Astrocyte of the cerebellum (primary cell): ENCODE results near the gene GPR160.

Source experiments
- DNase-seq: peaks from one replicate; pipeline ENCODE4 v3.0.0-alpha.2; 2011; ENCODE audit warnings: low read depth
- H3K4me3 ChIP-seq: 2 replicates; pipeline ENCODE4 v1.5.1; 2011; ENCODE audit warnings: mild to moderate bottlenecking, low read depth, low read length, moderate library complexity
- in situ Hi-C: cut with HindIII; loops from 2 replicates; pipeline ENCODE4 v1.10.0; 2017; ENCODE audit warnings: low sequenced_read_pairs
- TF ChIP-seq, protein P1 (sequence below): IDR thresholded peaks from 2 replicates; pipeline ENCODE4 v1.5.1; 2012; ENCODE audit warnings: low read length, low read depth, moderate library complexity, mild to moderate bottlenecking; ENCODE audit errors: missing control alignments

Gene GPR160

GRCh38 chr3:169998668-169999131 lies 39.1 kb upstream of the GPR160 start:
- H3K4me3 ChIP-seq, result no peak overlapping the region
- in situ Hi-C loops, result no loop called here
- no peak for DNase-seq
- TF ChIP-seq, protein P1, sequence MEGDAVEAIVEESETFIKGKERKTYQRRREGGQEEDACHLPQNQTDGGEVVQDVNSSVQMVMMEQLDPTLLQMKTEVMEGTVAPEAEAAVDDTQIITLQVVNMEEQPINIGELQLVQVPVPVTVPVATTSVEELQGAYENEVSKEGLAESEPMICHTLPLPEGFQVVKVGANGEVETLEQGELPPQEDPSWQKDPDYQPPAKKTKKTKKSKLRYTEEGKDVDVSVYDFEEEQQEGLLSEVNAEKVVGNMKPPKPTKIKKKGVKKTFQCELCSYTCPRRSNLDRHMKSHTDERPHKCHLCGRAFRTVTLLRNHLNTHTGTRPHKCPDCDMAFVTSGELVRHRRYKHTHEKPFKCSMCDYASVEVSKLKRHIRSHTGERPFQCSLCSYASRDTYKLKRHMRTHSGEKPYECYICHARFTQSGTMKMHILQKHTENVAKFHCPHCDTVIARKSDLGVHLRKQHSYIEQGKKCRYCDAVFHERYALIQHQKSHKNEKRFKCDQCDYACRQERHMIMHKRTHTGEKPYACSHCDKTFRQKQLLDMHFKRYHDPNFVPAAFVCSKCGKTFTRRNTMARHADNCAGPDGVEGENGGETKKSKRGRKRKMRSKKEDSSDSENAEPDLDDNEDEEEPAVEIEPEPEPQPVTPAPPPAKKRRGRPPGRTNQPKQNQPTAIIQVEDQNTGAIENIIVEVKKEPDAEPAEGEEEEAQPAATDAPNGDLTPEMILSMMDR, result no peak

DNA sequence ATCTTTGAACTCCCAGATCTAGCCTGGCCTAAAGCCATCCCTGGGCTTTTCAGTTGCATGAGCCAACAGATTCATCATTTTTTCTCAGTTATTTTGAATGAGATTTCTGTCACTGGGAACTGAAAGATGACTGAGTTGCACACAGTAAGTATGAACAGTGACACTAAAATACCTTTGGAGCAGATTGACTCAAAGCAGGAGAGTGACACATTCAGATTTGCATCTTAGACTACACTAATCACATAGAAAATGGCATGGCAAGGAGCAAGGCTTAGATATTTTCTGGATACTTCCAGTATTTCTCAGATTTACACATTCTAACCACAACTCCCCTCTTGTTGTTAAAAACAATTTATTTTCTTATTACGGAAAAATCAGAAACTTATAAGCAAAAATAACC lies 38.4 kb upstream of the GPR160 start:
- H3K4me3 ChIP-seq, result no peak overlapping the region
- in situ Hi-C loops, result no loop called here
- DNase-seq, result no peak
- TF ChIP-seq, protein P1, result no peak

DNA sequence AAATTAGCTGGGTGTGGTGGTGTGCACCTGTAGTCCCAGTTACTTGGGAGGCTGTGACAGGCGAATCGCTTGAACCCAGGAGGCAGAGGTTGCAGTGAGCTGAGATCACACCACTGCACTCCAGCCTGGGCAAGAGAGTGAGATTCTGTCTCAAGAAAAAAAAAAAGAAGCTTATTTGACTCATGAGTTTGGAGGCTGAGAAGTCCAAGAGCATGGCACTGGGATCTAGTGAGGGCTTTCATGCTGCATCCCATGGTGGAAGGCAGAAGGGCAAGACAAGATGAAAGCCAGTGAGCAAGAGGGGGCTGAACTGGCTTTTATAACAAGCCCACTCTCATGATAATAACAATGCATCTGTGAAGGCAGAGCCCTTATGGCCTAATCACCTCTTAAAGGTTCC lies 37.7 kb upstream of the GPR160 start:
- in situ Hi-C loops, result no loop called here
- DNase-seq, result no peak
- TF ChIP-seq, protein P1, result no peak
- H3K4me3 ChIP-seq, result no peak overlapping the region

DNA sequence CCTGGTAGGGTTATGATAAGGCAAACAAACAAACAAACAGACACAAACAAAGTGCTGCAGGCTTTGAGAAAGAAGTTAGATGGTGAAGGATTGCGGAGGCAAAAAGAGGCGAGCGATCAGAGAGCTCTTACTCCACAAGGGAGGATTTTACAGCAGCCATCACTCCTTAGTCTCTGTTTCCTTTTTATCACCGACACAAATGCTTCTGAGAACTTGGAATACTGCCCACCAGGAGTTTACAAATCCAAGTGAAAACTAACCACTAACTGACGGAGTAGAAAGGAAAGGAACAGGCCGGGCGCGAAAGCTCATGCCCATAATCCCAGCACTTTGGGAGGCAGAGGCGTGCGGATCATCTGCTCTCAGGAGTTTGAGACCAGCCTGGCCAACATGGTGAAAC lies 35.6 kb upstream of the GPR160 start:
- TF ChIP-seq, protein P1, result no peak
- H3K4me3 ChIP-seq, result no peak overlapping the region
- DNase-seq, result no peak
- in situ Hi-C loops, result no loop called here

DNA sequence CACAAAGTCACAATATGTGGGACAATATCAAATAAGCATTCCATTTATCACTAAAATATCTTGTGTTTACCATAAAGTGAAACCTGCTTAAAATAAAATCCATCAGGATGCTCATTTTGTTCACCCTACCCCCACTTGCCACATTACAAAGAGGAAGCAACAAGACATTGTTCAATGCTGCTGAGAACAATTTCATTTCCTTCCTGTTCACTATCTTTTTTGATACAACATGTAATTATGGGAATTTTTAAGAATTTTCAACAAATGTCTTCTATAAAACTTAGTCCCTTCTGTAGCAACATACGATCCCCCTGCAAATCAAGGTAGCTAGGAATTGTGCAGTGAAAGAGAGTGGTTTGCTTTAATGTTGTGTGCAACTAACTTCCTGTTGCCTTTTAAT lies 34.9 kb upstream of the GPR160 start:
- no peak for DNase-seq
- H3K4me3 ChIP-seq, result no peak overlapping the region
- TF ChIP-seq, protein P1, result no peak
- in situ Hi-C loops, result no loop called here

- no peak overlapping the region for H3K4me3 ChIP-seq
- in situ Hi-C loops, result no loop called here
- TF ChIP-seq, protein P1, result no peak
- DNase-seq, result no peak
These were observed 33.9 kb upstream of the GPR160 start for GRCh38 chr3:170003881-170004356.
